NCI-H748 (cell line): ENCODE measurements around the gene POLR2H.
A peak's percentile ranks its signal among the peaks of the same experiment; 100 is the strongest.
"Not testable (repeated sequence)": the region's sequence is repeated elsewhere in the genome, so short reads cannot be mapped to it uniquely, and the experiment has no call there.

Experiments
- DNase-seq: peaks from one replicate; lab custom pipeline; 2025; ENCODE audit not compliant: unreplicated experiment; lab: John Stamatoyannopoulos, UW

Gene POLR2H

DNA sequence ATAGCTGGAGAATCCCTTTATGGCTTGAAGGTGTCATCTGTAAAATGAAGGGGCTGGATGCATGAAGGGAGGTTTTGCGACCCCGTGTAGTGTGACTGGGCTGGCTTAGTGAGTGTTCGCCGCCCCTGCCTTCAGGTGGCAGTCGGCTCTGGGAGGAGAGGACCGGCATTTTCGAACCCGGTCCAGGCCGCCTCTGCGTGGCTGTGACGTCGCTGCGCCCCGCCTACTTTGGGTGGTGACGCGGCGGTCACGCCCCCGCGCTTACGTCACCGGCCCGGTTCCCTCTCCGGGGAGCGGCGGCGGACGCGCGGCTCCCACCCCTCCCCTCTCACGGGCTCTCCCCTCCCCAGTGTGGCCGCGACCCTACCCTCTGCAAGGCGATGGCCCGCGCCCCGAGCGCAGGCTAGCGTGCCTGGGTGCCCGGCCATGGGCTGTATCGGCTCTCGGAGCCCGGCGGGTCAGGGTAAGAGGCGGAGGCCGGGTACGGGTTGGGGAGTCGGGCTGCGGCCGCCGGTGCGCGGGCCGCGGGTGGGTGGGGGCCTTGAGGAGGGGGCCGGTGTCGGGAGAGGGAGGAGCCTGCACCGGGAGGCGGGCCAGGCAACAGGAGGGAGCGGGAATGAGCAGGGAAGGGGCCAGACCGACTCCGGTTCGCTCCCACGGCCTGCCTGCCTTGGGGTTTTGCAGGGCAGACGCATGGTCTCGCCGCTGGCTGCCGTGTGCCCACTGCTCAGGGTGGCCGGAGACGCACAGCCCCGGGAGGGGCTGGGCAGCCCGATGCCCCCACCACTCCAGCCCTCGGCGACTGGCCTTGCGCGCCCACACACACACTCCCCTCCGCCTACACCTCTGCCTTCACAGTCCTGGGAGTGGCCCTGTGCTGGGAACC is 25.6 kb upstream of the POLR2H start:
- peak; percentile 78 for DNase-seq

DNA sequence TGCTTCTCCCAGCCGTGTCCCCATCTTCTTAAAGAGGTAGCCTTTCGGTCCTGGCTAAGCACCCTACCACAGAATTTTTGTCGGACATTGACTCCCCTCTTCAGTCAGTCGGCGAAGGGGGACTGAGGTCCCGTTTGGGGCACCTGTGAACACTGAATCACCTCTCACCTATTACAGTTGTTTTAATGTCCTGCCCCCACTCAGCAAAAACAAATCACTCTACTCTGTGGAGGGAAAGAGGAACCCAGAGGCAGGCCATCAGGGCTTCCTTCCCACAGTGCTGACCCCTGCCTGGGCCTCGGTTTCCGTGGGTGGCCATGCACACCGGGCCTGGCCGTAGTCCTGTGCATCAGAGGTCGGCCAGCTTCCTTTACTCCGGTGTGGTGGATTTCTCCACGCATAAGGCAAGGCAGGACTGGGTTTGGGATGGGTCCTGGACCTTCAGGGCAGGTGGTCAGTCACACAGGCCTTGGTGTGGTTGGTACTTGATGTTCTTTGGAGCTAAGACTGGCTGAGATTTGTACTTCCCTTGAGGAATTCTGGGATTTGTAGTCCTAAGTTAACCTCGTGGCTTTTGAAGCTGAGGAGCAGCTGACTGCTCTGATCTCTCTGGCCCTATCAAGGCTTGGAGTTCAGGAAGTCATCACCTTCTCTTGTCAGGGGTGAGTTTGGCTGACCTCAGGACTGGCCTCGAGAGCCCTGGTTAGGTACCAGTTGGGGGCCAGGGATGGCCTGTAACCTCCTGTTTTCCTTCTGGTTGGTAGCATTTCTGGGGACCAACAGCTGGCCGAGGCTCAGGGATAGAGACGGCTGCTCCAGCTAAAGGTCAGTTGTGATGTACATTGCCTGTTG is 24.7 kb upstream of the POLR2H start:
- DNase-seq, result peak; percentile 57

DNA sequence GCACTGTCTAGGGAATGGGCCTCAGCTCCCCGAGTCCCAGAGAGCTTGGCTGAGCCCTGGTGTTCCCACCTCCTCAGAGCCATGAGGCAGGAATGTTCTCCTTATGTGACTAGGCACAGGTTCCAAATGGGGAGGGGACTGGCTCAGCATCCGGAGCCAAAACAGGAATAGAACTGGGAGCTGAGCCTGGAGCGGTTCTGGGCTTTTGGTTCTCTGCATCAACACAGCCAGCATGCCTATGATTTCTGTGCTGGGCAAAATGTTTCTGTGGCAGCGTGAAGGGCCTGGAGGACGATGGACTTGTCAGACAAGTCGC is 24.2 kb upstream of the POLR2H start, which contains the start of gene FAM131A:
FAM131A (plus strand) TSS at position 202 of the 316 bp plus-strand sequence; CDS start at position 233, 31 bp downstream.
- DNase-seq, result no peak

DNA sequence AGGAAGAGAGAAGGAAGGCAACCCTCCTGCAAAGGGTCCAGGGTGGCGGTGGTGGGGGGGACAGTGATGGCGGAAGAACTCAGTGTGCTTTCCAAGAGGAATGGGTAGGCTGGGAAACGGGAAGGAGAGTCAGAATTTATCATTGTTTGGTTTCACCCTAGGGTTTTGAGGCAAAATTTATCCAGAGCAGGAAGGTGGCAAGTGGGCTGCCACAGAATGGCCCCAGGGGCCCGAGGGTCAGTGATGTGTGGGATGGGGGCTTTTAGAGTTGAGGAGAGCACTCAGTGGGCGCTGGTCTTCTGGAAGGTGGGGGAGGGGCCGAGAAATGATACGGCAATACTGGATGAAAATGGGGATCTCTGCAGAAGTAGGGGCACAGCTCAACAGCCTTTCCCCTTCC is 23.5 kb upstream of the POLR2H start:
- DNase-seq, result no peak

DNA sequence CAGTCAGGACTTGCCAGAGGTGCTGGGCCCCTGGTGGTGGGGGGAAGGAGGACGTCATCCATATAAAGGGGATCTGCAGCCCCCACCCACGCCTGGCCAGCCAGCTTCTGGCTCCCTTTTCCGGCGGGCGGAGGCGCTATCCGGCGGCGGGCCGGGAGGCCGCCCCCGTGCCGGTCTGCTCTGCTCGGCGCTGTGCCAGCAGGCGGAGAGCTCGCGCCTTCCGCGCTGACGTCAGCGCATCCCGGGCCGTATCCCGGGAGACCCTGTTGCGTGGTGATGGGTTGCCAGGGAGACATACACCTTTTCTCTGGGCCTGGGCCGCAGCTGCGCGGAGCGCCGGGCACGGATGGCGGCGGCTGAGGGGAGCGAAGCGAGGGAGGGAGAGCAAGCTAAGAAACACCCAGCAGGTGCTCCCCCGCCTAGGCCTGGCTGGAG is 23.0 kb upstream of the POLR2H start:
- DNase-seq, result peak; percentile 93

DNA sequence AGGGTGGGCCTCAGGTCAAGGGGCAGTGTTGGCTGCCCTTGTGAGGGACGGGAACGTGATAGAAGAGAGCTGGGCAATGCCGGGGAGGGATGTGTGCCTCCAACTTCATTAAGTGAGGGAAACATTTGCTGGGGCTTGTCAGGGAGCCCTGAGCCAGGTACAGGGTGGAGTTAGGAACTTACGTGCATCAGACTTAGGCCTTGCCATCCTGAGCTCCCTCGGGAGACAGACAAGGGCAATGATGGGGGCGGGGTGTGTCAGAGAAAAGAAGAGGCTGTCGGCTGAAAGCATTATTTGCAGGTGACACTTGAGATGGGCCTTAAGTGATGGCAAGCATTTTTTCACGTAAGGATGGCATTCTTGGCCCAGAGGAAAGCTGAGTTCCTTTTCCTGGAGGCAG is 22.5 kb upstream of the POLR2H start:
- DNase-seq, result peak; percentile 62

DNA sequence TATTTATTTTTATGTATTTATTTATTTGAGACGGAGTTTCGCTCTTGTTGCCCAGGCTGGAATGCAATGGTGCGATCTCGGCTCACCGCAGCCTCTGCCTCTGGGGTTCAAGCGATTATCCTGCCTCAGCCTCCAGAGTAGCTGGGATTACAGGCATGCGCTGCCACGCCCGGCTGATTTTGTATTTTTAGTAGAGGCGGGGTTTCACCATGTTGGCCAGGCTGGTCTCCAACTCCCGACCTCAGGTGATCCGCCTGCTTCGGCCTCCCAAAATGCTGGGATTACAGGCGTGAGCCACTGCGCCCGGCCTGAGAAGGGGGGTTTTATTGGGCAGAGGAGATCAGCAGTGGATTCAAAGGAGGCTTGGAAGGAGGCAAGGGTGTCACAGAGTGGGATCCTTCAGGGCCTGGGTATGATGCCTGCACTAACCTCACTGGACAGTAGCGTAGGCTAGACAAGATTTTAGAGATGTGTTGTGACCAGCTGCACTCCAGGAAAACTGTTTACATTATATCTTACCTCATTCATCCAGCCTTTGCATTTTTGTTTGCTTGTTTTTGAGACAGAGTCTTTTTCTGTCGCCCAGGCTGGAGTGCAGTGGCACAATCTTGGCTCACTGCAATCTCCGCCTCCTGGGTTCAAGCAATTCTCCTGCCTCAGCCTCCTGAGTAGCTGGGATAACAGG is 21.9 kb upstream of the POLR2H start:
- not testable (repeated sequence) for DNase-seq

DNA sequence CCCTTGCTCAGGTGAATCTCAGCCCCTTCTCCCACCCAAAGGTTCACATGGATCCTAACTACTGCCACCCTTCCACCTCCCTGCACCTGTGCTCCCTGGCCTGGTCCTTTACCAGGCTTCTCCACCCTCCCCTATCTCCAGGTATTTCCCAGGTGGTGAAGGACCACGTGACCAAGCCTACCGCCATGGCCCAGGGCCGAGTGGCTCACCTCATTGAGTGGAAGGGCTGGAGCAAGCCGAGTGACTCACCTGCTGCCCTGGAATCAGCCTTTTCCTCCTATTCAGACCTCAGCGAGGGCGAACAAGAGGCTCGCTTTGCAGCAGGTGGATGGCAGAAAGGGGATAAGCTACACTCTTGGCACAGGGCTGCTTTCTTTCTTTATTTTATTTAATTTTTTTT is 19.6 kb upstream of the POLR2H start:
- no peak for DNase-seq

DNA sequence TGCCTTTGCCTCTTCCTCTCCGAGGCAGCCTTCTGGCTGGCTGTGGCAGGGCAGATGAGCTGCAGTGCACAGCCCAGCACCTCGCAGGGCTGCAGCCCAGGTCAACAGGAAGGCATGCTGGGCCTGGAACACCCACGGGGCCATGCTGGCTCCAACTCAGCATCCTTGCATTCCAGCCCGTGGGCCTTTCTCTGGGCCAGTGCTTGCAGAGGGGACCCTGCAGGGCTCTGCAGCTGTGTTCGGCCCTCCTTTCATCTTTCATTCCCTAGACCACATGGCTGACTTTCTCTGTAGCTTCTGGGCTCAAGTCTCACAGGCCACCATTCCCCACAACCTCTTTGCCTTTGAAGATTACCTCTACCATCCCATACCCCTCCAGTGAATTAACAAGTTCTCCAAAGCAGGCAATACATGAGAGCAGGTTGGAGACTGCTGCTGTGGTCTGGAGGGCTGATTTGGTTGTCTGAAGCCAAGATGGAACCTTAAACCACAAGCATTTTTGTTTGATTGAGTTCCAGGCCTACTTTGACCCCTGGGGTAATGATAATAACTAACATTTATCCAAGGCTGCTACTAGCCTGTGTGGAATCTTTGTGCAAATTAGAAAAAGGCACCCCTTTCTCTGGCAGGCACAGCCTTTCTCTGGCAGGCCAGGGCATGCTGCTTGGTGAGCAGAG is 18.2 kb upstream of the POLR2H start:
- DNase-seq, result no peak

DNA sequence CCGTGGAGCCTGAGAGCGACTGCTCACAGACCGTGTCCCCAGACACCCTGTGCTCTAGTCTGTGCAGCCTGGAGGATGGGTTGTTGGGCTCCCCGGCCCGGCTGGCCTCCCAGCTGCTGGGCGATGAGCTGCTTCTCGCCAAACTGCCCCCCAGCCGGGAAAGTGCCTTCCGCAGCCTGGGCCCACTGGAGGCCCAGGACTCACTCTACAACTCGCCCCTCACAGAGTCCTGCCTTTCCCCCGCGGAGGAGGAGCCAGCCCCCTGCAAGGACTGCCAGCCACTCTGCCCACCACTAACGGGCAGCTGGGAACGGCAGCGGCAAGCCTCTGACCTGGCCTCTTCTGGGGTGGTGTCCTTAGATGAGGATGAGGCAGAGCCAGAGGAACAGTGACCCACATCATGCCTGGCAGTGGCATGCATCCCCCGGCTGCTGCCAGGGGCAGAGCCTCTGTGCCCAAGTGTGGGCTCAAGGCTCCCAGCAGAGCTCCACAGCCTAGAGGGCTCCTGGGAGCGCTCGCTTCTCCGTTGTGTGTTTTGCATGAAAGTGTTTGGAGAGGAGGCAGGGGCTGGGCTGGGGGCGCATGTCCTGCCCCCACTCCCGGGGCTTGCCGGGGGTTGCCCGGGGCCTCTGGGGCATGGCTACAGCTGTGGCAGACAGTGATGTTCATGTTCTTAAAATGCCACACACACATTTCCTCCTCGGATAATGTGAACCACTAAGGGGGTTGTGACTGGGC is 16.8 kb upstream of the POLR2H start:
- no peak for DNase-seq

DNA sequence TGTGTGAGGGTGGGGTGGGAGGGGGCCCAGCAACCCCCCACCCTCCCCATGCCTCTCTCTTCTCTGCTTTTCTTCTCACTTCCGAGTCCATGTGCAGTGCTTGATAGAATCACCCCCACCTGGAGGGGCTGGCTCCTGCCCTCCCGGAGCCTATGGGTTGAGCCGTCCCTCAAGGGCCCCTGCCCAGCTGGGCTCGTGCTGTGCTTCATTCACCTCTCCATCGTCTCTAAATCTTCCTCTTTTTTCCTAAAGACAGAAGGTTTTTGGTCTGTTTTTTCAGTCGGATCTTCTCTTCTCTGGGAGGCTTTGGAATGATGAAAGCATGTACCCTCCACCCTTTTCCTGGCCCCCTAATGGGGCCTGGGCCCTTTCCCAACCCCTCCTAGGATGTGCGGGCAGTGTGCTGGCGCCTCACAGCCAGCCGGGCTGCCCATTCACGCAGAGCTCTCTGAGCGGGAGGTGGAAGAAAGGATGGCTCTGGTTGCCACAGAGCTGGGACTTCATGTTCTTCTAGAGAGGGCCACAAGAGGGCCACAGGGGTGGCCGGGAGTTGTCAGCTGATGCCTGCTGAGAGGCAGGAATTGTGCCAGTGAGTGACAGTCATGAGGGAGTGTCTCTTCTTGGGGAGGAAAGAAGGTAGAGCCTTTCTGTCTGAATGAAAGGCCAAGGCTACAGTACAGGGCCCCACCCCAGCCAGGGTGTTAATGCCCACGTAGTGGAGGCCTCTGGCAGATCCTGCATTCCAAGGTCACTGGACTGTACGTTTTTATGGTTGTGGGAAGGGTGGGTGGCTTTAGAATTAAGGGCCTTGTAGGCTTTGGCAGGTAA is 16.0 kb upstream of the POLR2H start:
- DNase-seq, result peak; percentile 33

DNA sequence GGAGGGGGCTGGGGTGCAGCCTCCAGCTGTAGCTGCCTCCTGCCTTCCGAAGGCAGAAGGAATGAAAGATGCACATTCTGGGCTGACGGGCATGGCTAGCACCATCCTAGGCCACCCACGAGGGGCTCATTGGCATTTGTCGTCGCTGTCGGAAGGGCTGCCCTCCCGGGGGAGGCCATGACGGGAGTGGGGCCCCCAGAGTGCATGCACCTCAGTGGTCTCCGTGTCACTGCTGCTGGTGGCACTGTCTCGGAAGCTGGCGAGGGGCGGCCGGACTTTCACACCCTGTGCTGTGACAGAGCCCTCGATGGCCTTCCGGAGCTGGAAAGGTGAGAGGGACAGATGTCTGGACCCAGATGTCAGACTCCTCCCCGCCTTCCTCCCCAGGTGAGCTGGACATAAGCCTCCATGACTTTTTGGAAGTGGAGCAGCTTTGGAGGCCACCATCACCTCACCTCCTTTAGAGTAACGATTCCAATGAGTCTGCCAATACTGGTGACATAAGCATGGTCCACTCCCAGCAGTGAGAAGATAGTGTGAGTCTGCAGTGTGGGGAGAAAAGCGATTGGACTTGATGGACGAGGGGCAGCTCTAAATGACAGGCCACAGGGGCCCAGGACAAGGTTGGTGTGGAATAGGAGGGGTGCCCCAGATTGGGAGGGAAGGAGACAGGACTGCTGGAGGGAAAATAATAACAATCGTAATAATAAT is 14.9 kb upstream of the POLR2H start:
- DNase-seq, result no peak

DNA sequence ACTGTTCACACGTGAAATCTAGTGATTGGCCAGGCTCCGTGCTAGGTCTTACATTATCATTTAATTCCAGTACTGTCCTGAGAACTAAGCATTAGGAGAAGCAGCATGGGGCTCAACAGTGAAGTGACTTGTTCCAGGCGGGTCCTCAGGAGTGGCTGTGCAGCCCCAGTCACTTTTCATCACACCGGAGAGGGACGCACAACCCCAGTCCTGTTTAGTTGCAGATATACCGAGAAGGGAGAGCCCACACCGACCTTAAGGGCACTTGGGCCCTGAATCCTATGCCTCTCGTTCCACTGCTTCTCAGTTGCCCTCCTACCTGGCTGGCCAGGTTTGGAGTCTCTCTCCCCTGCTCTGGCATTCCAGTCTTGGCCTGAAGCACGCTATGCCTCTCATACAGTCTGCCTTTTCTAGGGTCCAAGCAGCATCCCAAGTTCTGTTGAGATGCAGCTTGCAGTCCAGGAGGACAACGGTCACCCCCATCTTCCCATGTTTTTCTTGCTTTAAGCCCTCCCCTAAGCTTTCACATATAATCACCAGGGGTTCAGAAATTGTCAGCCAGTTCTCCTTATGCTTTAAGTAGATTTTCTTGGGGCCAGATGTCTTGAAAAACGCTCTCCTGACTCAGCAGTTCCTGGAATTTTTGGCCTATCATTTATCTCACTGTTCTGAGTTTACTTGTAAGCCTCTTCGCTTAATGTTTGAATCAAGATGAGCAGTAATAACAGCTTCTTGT is 14.0 kb upstream of the POLR2H start:
- no peak for DNase-seq

DNA sequence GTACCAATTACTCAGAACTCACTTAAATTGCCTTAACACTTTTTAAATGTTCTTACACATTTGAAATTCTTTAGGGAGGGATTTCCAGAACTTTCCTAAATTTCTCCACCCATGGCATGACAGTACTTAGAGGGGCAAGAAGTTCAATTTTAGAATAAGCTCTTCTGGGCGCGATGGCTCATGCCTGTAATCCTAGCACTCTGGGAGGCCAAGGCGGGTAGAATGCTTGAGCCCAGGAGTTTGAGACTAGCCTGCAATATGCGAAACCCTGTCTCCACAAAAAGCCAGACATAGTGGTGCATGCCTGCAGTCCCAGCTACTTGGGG is 13.5 kb upstream of the POLR2H start:
- no peak for DNase-seq

DNA sequence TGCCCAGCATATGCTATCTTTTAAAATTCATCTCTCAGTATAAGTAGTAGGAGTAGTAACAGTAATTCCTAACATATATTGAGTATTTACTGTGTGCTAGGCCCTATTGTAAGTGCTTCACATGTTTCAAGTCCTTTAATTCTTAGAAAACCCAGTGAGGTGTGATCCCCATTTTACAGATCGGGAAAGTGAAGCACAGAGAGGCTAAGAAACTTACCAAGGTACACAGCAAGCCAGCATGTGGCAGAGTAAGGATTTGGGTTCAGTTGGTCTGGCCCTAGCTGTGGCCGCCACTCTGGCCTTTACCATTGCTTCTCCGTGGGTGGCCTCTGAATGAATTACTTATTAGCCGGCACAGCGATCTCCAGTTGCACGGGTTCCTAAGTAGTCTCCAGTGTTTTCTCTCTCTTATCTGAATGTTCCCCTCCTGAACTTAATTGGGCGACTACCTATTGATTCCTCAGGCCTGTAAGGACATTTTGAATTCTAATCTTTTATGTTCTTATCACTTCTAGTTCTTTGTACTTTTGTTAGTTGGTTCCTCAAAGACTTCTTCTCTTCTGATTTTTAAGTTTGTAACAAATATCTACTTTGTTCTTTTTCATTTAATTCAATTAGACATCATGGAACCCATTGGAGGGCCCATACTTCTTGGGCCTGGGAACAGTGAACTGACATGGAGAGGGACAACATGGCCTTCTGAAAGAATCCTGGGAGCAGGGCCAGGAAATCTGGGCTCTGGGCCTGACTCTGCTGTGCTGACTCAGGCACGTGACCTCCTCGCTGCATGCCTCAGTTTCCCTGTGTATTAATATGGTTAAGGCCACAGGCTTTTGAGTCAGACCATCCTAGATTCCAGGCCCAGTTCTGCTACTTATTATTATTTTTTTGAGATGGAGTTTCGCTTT is 11.7 kb upstream of the POLR2H start:
- no peak for DNase-seq

DNA sequence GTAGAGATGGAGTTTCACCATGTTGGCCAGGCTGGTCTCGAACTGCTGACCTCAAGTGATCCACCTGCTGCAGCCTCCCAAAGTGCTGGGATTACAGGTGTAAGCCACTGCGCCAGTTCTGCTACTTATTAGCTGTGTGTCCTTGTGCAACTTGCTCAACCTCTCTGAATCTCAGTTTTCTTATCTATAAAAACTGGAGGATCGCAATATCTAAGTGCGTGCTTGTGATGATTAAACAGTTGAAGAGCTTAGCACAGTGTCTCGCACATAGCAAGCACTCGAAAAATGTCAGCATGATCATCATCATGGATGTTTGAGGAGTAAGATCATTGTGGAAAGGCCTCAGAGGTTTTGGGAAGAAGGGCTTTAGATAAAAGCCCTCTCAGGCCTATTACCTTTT is 10.9 kb upstream of the POLR2H start:
- no peak for DNase-seq

DNA sequence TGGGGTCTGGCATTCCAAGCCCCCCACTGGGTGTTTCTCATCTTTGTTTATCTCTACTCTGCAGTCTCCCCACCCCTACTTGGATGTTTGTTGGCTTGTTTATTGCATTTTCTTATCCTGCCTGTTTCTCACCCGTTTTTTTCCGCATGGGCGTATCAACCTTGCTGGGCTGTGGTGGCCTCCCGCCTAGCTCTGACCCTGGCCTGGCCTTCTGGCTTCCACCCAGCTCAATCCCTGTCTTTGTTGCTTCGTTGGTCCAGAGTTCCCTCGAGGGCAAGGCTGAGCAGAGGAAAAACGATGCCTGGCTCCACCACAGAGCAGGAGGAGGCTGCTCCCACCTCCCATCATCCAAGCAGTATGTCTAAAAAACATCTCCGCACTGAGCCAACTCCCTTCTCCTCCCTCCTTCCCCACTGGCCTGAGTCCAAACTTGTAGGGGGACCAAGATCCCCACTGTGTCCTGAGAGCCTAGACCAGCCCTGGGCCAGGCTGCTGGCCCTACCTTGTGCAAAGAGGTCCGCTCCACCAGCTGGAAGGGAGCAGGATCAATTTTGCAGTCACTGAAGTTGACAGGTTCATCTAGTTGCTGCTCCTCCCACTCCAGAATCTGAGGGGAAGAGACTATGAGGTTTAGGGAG is 9.9 kb upstream of the POLR2H start:
- DNase-seq, result no peak
